ENCODE measurements around the gene ZNRF3. TPM values are rescaled to one million over a fixed set of nuclear protein-coding genes. Genes with fewer than 3 reads are reported as not detected.

ZNRF3 gene
- polyA plus RNA-seq, 4 donors: 31.4 to 34.7 (median 33.1) TPM

DNA sequence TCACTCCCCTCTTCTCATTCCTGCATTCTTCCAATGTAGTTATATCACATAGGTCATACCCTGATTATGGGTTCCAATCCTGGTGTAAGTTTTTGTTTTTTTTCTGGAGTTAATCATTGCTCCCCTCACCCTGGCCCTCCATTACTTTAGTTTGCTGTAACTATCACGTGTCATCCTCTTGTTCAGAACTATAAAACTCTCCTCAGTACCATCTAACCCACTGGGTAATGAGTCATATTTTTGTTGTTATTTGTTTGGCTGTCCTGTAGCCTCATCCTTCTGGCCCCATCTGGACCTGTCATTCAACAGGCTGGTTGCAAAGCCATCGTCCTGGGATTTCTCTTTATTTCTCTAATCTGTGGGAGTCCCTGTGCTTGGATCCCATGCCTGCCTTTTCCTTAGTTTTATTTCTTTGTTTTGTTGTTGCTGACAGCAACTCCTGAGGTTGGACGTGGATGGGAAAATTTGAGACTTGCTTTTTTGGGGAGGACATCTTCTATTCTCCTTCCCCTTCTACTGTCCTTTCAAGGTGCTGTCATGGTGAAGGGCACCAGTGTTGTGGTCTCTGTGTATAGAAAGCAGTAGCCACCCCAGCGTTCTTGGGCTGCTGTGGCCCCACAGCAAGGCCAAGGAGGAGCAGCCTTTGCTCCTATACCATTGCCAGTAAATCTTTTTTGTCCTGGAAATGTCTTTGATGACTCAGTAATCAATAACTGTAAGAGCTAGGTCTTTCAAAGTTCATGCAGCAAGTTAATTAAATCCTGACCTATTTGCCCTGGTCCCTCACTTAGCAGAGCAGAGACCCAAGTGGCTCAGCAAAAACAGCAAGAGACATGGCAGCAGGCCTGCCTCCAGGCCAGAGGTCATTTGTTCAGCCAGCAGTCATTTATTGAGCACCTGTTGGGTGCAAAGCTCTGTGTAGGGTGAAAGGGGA is 95.8 kb downstream of the ZNRF3 start:
- no peak for DNase-seq (ENCODE audit: low read depth in 4 of 4, low spot score in 3 of 4)

DNA sequence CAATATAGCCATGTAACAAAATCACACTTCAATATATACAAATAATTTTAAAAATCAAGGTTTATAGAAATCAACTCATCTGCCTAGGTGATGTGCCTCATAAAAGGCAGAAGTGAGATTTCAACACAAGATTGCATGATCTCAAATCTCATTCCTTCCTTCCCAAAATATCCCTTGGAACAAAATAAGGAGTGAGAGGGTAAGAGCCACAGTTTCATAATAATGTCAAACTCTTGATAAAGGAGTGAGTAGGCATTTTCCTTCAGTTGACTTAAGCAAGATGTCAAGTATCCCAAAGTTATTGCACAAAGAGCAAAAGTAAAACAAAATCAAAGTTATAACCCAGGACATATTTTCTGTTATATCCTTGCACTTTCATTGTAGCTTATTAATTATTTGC is 97.0 kb downstream of the ZNRF3 start:
- DNase-seq (ENCODE audit: low read depth in 4 of 4, low spot score in 3 of 4): no peak

DNA sequence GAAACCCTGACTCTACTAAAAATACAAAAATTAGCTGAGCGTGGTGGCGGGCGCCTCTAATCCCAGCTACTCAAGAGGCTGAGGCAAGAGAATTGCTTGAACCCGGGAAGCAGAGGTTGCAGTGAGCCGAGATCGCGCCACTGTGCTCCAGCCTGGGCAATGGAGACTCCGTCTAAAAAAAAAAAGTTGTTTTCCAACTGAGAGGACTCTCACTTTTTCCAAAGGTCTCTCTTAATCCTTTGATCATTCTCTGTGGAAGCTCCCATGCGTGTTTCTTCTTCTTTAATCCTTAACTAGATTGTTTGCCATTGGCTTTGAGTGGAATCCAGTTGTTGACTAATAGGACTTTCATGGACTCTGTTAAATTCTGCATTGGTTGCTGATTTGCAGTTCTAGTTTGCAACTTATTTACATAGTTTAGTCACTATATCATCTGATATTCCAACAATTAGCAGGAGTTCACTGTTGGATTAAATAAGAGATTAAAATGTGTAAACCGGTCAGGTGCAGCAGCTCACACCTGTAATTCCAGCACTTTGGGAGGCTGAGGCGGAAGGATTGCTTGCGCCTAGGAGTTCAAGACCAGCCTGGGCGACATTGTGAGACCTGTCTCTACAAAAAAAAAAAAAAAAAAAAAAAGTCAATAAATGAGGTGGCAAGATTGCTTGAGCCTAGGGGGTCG is 98.6 kb downstream of the ZNRF3 start:
- DNase-seq (ENCODE audit: low read depth in 4 of 4, low spot score in 3 of 4): no peak

DNA sequence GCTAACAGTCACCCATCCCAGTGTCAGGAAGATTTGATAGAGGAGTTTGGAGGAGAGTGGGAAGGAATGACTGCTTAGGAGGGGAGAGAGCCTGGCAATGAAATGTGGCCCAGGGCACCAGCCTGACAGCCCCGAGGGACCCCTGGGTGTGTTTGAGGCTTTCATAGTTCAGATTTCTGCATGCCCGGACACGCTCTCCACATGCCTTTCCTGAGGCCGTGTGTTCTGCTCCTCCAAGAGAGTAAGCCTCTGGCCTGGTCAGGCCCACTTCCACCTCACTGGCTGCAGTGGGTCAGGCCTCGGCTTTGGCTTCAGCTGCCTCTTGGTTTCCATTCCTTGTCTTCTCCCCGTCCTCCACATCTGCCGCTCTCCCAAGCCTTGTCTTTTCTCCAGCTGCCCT is 99.8 kb downstream of the ZNRF3 start:
- DNase-seq (ENCODE audit: low read depth in 4 of 4, low spot score in 3 of 4): no peak

DNA sequence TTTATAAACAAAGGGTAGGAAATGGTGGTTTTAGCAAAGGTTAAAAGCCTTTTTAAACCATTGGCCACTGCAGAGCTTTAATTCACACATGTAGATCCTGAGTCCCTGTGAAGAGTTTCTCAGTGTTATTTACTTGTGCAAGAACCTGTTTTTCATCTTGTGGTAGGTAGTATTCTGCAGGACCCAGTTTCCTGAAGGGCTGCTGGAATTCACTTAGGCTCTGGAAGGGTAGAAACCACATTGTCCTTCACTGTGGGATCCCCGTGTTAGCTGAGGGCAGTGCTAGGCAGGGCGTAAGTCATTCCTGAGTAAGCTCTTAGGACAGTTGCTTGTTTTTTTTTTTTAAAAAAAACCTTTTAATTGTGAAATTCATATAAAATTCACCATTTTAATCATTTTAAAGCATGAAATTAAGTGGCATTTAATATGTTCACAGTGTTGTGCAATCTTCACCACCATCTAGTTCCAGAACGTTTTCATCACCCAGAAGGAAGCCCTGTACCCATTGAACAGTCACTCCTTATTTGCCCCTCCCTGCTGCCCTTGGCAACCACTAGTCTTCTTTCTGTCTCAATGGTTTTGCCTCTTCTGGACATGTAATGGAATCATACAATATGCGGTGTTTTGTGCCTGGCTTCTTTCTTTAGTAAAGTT is 100.5 kb downstream of the ZNRF3 start:
- DNase-seq (ENCODE audit: low read depth in 4 of 4, low spot score in 3 of 4): no peak

DNA sequence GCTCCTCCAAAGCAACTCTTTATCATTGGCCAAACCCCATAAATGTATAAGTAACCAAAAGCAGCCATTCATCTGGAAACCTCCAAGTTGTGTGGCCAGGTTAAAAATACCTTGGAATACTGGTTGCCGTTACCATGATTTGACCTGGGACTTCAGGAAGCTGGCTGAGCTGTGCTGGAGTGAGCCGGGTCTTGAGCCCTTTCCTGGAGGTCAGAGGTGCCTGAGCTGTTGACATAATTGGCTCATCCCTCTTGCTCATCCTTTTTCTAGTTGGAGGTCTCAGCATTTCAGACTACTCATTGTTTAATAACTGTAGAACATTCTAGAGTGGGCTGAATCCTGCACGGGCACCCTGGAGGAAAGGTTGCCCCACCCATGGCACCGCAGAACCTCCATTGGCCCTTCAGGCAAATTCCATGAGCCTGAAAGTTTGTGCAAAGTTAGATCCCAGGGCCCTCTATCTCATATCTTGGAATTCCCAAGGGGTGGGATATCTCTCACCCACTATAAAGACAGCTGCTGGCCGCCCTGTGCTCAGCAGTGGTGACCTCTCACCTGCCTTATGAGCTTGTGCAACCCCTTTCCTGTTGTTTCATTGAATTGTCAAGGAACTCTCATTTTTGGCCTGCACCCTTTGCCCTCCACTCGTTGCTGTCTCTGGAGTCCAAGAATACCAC is 101.2 kb downstream of the ZNRF3 start:
- no peak for DNase-seq (ENCODE audit: low read depth in 4 of 4, low spot score in 3 of 4)

DNA sequence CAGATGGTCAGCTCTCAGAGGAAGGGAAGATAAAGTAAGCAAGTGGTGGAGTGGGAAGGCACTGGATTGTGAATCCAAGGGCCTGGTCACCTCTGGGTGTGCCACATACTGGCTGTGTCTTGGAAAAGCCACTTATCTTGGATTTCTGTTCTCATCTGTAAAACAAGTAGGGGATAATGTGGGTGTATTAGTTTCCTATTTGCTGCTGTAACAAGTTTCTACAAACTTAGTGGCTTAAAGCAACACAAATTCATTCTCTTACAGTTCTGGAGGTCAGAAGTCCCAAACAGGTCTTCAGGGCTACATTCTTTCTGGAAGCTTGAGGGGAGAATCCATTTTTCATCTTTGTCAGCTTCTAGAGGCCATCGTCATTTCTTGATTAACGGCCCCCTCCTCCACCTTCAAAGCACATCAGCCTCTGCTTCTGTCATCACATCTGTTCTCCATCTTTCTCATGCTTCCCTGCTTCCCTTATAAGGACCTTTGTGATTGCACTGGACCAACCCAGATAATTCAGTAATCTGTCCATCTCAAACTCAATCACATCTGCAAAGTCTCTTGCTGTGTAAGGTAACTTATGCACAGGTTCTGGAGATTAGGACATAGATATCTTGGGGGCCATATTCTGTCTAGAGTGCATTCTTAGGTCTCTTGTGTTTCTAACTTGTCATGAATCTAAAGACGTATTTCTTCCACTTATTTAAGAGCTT is 102.4 kb downstream of the ZNRF3 start:
- DNase-seq (ENCODE audit: low read depth in 4 of 4, low spot score in 3 of 4): no peak

DNA sequence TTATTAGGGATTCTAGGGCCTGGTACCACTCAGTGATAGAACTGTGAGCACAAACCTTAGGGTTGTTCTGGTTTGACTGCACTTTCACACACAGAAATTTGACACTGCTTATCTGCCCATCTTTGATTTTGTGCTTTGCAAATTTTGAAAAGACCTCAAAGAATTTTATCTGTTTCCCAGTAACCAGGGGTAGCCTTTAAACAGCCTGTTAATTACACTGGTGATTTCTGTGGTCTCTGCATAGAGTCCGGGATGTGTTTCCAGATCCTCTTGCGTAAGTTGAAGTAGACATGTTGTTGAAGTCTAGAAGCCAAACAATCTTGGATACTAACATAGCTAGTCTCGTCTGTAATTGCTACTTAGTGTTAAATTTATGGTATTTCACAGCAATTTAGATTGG is 103.0 kb downstream of the ZNRF3 start:
- no peak for DNase-seq (ENCODE audit: low read depth in 4 of 4, low spot score in 3 of 4)

DNA sequence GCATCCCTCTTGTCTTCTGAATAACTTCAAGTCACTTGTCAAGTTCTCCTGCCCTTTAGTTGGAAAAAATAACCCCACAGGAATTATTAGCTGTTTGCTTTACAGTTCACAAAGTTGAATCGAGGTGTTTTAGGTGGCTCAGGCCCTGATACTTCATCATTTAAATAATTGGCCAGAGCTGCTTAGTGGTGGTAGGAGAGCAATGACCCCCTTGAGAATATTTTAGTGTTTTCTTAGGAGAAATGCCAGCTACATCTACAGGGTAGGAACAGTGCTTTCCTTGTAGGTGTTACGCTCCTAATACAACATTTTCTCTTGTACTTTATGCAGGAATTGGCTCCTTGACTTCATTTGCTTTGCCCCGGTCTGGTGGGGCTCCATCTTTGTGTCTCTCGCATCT is 105.1 kb downstream of the ZNRF3 start:
- DNase-seq (ENCODE audit: low read depth in 4 of 4, low spot score in 3 of 4): no peak

DNA sequence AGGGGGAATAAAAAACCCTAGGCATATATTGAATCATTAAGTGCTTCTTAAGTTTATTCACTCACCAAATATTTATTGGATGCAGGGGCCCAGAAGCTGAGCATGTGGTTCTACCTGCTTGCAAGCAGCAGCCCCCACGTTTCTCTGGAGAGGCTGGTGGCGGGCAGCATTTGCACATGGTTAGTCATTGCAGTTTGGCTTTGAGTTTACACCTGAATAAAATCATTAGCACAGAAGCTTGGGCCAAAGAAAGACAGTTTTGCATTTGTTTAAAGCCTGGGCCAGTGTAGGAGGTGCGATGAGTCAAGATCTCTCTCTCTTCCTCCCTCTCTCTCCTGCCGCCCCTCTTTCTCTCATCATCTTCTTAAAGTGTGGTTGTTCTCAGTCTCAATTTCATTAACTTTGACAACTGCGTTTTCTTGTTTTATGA is 105.7 kb downstream of the ZNRF3 start:
- no peak for DNase-seq (ENCODE audit: low read depth in 4 of 4, low spot score in 3 of 4)

DNA sequence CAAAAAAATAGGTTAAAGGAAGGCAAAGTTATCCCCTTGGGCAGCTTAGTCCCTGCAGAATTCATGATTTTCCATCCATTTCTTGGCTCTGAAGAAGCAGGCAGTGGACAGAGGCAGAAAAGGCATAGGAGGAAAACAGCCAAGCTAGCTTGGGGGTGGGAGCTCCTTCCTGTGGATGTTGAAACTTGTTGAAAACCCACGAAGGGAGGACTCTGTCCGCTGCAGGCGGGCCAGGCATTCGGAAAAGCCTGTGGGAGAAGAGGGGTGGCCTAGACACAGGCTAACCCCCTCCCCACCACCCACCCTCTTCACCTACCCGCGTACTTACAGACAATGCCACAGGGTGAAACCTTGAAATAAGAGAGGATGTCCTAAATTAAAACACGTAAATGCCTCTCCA is 106.1 kb downstream of the ZNRF3 start:
- no peak for DNase-seq (ENCODE audit: low read depth in 4 of 4, low spot score in 3 of 4)

DNA sequence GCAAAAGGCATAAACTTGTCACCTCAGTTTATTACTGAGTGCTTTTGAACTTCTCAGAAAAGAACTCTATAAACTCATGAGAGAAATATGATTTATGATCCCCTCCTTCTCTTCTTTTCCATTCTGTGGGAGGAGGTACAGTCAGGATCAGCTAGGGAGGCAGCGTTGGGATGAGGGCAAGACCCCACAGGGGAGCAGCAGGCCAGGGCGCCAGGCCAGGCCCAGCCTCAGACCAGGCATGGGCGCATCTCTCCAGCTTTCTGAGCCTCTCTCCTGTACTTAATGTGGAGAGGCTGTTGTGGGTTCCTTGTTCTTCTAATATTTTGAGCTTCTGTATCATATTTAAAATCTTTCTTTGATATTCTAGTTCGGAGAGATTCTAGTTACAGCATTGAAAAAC is 106.5 kb downstream of the ZNRF3 start:
- DNase-seq (ENCODE audit: low read depth in 4 of 4, low spot score in 3 of 4): no peak

DNA sequence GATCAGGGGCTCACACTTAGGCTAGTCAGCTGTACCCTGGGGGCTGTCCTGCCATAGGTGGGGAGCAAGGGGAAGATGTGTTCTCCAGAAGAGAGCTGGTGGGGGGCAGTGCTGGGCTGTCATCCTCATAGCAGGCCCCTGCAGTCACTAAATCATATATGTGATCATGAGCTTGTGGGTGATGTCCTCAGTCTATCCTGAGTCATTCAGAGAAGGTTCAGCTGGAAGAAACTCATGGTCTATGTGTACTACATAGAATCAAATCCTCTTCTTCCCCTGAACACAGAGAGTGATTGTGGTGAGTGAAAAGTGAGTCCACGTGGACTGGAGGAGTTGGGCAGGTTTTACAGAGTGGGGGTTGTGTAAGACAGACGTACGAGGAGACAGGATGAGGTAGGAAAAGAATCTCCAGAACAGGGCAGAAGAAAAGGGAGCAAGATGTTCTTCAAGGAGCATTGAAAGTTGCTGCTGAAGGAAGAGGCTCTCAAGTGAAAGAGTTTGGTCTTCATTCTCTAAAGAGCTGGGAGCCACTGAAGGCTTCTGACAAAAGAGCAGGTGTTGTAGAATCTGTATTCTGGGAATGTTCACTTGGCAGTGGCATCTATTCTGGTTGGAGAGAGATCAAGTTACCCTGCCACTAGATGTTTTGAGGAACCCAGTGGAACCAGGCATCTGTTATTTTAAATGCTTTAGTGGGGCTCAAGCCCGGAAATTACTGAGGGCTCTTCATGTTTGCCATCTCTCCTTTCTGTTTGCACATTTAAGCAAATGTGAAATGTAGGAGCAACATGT is 109.4 kb downstream of the ZNRF3 start:
- no peak for DNase-seq (ENCODE audit: low read depth in 4 of 4, low spot score in 3 of 4)

DNA sequence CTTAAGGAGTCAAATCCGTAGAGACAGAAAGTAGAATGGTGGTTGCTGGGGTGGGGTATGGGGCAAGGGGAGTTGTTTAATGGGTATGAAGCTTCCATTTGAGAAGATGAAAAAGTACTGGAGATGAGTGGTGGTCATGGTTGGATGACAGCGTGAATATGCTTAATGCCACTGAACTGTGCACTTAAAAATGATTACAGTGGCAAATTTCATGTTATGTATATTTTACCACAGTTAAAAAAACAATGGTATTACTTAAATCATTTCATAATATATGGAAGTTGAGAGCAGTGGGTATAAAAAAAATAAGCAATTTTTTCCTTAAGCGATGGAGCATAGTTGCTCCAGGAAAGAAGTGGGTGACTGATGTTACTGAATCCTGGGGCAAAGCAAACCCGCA is 111.2 kb downstream of the ZNRF3 start:
- no peak for DNase-seq (ENCODE audit: low read depth in 4 of 4, low spot score in 3 of 4)

DNA sequence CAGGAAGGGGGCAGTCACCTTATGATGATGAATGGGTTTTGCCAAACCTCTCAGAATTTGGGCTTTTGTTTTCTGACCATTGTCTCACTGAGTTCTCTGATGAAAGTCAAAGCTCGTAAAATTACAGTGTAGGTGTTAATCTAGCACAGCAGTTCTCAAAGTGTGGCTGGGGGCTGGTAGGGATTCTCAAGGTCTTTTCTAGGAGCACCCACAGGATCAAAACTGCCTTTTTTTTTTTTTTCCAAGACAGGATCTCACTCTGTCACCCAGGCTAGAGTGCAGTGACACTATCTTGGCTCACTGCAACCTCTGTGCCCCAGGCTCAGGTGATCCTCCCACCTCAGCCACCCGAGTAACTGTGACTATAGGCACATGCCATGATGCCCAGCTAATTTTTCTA is 112.2 kb downstream of the ZNRF3 start:
- DNase-seq (ENCODE audit: low read depth in 4 of 4, low spot score in 3 of 4): no peak

DNA sequence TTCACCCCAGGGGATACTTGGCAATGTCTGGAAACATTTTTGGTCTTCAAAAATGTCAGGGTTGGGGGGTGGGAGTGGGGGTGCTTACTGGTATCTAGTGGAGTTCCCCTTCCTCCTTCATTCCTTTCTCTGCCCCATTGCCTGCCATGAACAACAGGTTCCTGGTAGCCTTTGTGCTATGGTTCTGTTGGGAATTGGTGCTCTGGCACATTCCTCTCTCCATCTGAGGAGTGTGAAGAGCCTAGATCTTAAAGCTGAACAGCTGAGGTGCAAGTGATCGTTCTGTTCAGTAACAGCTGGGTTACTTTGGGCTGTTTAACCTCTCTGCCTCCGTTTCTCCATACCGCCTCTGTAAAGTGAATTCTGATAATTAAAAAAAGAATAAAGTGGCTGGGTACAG is 114.0 kb downstream of the ZNRF3 start:
- DNase-seq (ENCODE audit: low read depth in 4 of 4, low spot score in 3 of 4): no peak

DNA sequence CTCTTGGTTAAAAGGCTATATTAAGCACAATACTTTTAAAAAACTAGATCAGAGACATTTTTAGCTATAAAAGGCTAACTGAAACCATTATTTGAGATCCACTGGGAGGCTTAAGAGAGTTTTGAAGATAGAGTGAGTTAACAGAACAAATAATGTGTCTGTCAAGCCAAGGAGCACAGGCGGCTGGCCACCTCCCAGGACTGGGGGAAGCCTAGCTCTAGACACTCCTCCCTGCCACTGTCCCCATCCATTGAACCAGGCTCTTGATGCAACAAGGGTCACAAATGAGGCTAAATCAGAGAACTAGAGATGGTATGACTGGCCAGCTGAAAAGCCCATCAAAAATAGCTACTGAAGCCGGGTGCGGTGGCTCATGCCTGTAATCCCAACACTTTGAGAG is 115.3 kb downstream of the ZNRF3 start:
- no peak for DNase-seq (ENCODE audit: low read depth in 4 of 4, low spot score in 3 of 4)

DNA sequence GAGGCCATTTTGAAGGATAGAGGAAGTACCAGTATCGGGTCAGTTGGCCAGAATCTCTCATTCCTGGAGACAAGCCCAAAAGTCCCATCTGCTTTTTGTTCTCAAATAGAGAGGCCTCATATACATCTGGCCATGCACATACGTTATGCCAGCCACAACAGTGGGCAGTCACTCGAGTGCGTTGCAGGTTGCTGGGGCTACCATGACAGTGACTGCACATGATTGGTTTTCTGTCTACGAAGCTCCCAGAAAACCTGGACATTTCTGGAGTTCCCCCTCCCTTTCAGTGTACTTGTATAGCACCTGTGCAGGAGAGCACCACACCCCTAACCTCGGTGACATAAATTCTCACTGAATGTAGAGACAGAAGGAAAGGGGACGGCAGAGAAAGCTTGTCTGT is 116.1 kb downstream of the ZNRF3 start:
- DNase-seq (ENCODE audit: low read depth in 4 of 4, low spot score in 3 of 4): no peak

DNA sequence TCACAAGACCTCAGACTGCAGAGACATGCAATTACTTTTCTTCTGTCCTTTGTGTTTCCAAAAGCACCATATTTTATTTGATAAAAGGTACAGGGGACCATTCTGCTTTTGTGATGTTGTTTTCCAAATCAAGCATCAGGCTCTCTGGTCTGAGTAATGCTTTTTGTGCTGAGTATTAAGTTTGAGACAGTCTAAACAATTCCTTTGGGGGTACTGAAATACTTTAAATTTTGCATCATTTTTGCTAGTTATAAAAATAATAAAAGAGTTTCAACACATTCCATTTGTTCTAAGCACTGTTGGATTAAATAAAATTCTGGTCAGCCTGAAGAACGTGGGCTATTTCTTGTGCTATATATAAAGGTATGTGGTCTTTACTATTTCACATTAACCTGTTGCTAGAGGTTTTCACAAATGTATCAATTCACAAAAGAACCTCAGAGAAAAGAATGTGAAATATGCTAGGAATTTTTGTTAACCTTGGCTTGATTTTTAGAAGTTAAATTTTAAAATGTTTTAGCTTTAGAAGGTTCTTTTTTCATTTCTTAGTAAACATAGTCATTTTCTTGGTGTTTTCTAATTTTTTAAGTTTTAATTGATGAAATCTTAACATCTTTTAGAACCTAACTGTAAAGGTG is 116.7 kb downstream of the ZNRF3 start:
- DNase-seq (ENCODE audit: low read depth in 4 of 4, low spot score in 3 of 4): no peak
